Erythroblast (primary cell): ENCODE results near the gene BTN1A1.

Experiments
- GATA1 ChIP-seq: IDR thresholded peaks from 2 replicates; pipeline ENCODE4 v1.6.1; 2011; ENCODE audit warnings: low read depth, mild to moderate bottlenecking, control low read depth, low read length, moderate library complexity
- POLR2A ChIP-seq: IDR thresholded peaks from 2 replicates; pipeline ENCODE4 v1.6.1; 2011; ENCODE audit warnings: mild to moderate bottlenecking, low read length

- no peak for TF ChIP-seq POLR2A
- no peak for TF ChIP-seq GATA1
These were observed 38.4 kb downstream of the BTN1A1 start for GRCh38 chr6:26538572-26538902.
